ENCODE measurements around the gene CASKIN2.

- TF ChIP-seq ZNF274 (IDR thresholded peaks at IDR 0.05; ENCODE audit: low read depth, low read length) (no peak), YY1 (IDR thresholded peaks at IDR 0.05; ENCODE audit: insufficient read depth, insufficient read length) (no peak)
Observed at GRCh38 chr17:75486951-75487350, 28.4 kb downstream of the CASKIN2 start.
